ENCODE measurements around the gene ARHGAP15. TPM values are rescaled to one million over a fixed set of nuclear protein-coding genes. Genes with fewer than 3 reads are reported as not detected.

Gene ARHGAP15
- total RNA-seq, 2 donors from 2014 or later: 277 to 309 TPM

GRCh38 chr2:143729296-143729814 is 600.1 kb downstream of the ARHGAP15 start:
- no peaks in the 10 kb centered on the region for H3K27me3 Mint-ChIP-seq
- H3K36me3 Mint-ChIP-seq (ENCODE audit: low read depth): peaks cover 3% of the 10 kb centered on the region
- H3K4me3 Mint-ChIP-seq: peak overlapping the region; percentile 51
- peak overlapping the region; percentile 82 for H3K27ac Mint-ChIP-seq
- H3K4me1 Mint-ChIP-seq: peaks cover 47% of the 10 kb centered on the region
- no peaks in the 10 kb centered on the region for H3K9me3 ChIP-seq (ENCODE audit: control insufficient read depth, low read length, poor library complexity, severe bottlenecking)
- no peak for ATAC-seq
- no peak for DNase-seq

GRCh38 chr2:143730155-143730952 is 601.1 kb downstream of the ARHGAP15 start:
- peak overlapping the region; percentile 82 for H3K27ac Mint-ChIP-seq
- H3K27me3 Mint-ChIP-seq: no peaks in the 10 kb centered on the region
- no peak overlapping the region for H3K4me3 Mint-ChIP-seq
- DNase-seq: no peak
- H3K36me3 Mint-ChIP-seq (ENCODE audit: low read depth): peaks cover 3% of the 10 kb centered on the region
- peak; percentile 84 for ATAC-seq
- H3K9me3 ChIP-seq (ENCODE audit: control insufficient read depth, low read length, poor library complexity, severe bottlenecking): no peaks in the 10 kb centered on the region
- peaks cover 43% of the 10 kb centered on the region for H3K4me1 Mint-ChIP-seq

- ATAC-seq (peak; percentile 41), DNase-seq (no peak)
- Mint-ChIP-seq H3K4me1 (peaks cover 39% of the 10 kb centered on the region), H3K27me3 (no peaks in the 10 kb centered on the region), H3K4me3 (no peak overlapping the region), H3K27ac (peak overlapping the region; percentile 82), H3K36me3 (ENCODE audit: low read depth) (peaks cover 3% of the 10 kb centered on the region)
- H3K9me3 ChIP-seq (ENCODE audit: control insufficient read depth, low read length, poor library complexity, severe bottlenecking): no peaks in the 10 kb centered on the region
These were observed 601.7 kb downstream of the ARHGAP15 start for GRCh38 chr2:143730953-143731260.

GRCh38 chr2:143732076-143732475 is 602.9 kb downstream of the ARHGAP15 start:
- DNase-seq: no peak
- H3K9me3 ChIP-seq (ENCODE audit: control insufficient read depth, low read length, poor library complexity, severe bottlenecking): no peaks in the 10 kb centered on the region
- H3K27ac Mint-ChIP-seq: peak overlapping the region; percentile 82
- no peak for ATAC-seq
- H3K4me1 Mint-ChIP-seq: peaks cover 34% of the 10 kb centered on the region
- no peaks in the 10 kb centered on the region for H3K27me3 Mint-ChIP-seq
- H3K36me3 Mint-ChIP-seq (ENCODE audit: low read depth): peaks cover 3% of the 10 kb centered on the region
- H3K4me3 Mint-ChIP-seq: no peak overlapping the region

GRCh38 chr2:143732871-143733270 is 603.7 kb downstream of the ARHGAP15 start:
- no peak for DNase-seq
- ATAC-seq: no peak
- no peak overlapping the region for H3K4me3 Mint-ChIP-seq
- no peaks in the 10 kb centered on the region for H3K9me3 ChIP-seq (ENCODE audit: control insufficient read depth, low read length, poor library complexity, severe bottlenecking)
- no peak overlapping the region for H3K27ac Mint-ChIP-seq
- peaks cover 3% of the 10 kb centered on the region for H3K36me3 Mint-ChIP-seq (ENCODE audit: low read depth)
- H3K4me1 Mint-ChIP-seq: peaks cover 31% of the 10 kb centered on the region
- H3K27me3 Mint-ChIP-seq: no peaks in the 10 kb centered on the region

GRCh38 chr2:143734507-143734906 is 605.3 kb downstream of the ARHGAP15 start:
- ATAC-seq: no peak
- DNase-seq: no peak
- Mint-ChIP-seq H3K27me3 (no peaks in the 10 kb centered on the region), H3K4me1 (peaks cover 20% of the 10 kb centered on the region), H3K36me3 (ENCODE audit: low read depth) (peaks cover 5% of the 10 kb centered on the region), H3K27ac (no peak overlapping the region), H3K4me3 (no peak overlapping the region)
- no peaks in the 10 kb centered on the region for H3K9me3 ChIP-seq (ENCODE audit: control insufficient read depth, low read length, poor library complexity, severe bottlenecking)

- no peak for ATAC-seq
These were observed 607.7 kb downstream of the ARHGAP15 start for GRCh38 chr2:143736904-143737303.

GRCh38 chr2:143740431-143740830 is 611.2 kb downstream of the ARHGAP15 start:
- Mint-ChIP-seq H3K27ac (no peak overlapping the region), H3K4me3 (no peak overlapping the region), H3K4me1 (peaks cover 14% of the 10 kb centered on the region), H3K36me3 (ENCODE audit: low read depth) (peaks cover 10% of the 10 kb centered on the region), H3K27me3 (no peaks in the 10 kb centered on the region)
- H3K9me3 ChIP-seq (ENCODE audit: control insufficient read depth, low read length, poor library complexity, severe bottlenecking): no peaks in the 10 kb centered on the region
- DNase-seq (no peak), ATAC-seq (no peak)

More at GRCh38 chr2:143736904-143737303, 607.7 kb downstream of the ARHGAP15 start:
- H3K27me3 Mint-ChIP-seq: no peaks in the 10 kb centered on the region
- peaks cover 5% of the 10 kb centered on the region for H3K4me1 Mint-ChIP-seq
- H3K27ac Mint-ChIP-seq: no peak overlapping the region
- no peak overlapping the region for H3K4me3 Mint-ChIP-seq
- no peaks in the 10 kb centered on the region for H3K9me3 ChIP-seq (ENCODE audit: control insufficient read depth, low read length, poor library complexity, severe bottlenecking)
- peaks cover 3% of the 10 kb centered on the region for H3K36me3 Mint-ChIP-seq (ENCODE audit: low read depth)
- DNase-seq: no peak

GRCh38 chr2:143741205-143741604 is 612.0 kb downstream of the ARHGAP15 start:
- DNase-seq (no peak), ATAC-seq (no peak)
- Mint-ChIP-seq H3K4me3 (no peak overlapping the region), H3K27ac (peak overlapping the region; percentile 85), H3K27me3 (no peaks in the 10 kb centered on the region), H3K4me1 (peaks cover 16% of the 10 kb centered on the region), H3K36me3 (ENCODE audit: low read depth) (peaks cover 12% of the 10 kb centered on the region)
- no peaks in the 10 kb centered on the region for H3K9me3 ChIP-seq (ENCODE audit: control insufficient read depth, low read length, poor library complexity, severe bottlenecking)

- Mint-ChIP-seq H3K27ac (peak overlapping the region; percentile 85), H3K4me1 (peaks cover 16% of the 10 kb centered on the region), H3K36me3 (ENCODE audit: low read depth) (peaks cover 12% of the 10 kb centered on the region), H3K27me3 (no peaks in the 10 kb centered on the region), H3K4me3 (no peak overlapping the region)
- DNase-seq: no peak
- ATAC-seq: no peak
- no peaks in the 10 kb centered on the region for H3K9me3 ChIP-seq (ENCODE audit: control insufficient read depth, low read length, poor library complexity, severe bottlenecking)
These were observed 613.4 kb downstream of the ARHGAP15 start for GRCh38 chr2:143742581-143742980.

- Mint-ChIP-seq H3K4me3 (no peak overlapping the region), H3K4me1 (peaks cover 13% of the 10 kb centered on the region), H3K36me3 (ENCODE audit: low read depth) (peaks cover 9% of the 10 kb centered on the region), H3K27me3 (no peaks in the 10 kb centered on the region), H3K27ac (peak overlapping the region; percentile 4)
- no peak for DNase-seq
- H3K9me3 ChIP-seq (ENCODE audit: control insufficient read depth, low read length, poor library complexity, severe bottlenecking): no peaks in the 10 kb centered on the region
- ATAC-seq: no peak
These were observed 614.9 kb downstream of the ARHGAP15 start for GRCh38 chr2:143744114-143744513.

- DNase-seq: no peak
- no peaks in the 10 kb centered on the region for H3K9me3 ChIP-seq (ENCODE audit: control insufficient read depth, low read length, poor library complexity, severe bottlenecking)
- Mint-ChIP-seq H3K4me1 (peaks cover 16% of the 10 kb centered on the region), H3K27me3 (no peaks in the 10 kb centered on the region), H3K36me3 (ENCODE audit: low read depth) (peaks cover 9% of the 10 kb centered on the region), H3K27ac (peak overlapping the region; percentile 4), H3K4me3 (no peak overlapping the region)
- ATAC-seq: no peak
These were observed 615.8 kb downstream of the ARHGAP15 start for GRCh38 chr2:143745060-143745459.

- DNase-seq (no peak), ATAC-seq (no peak)
- H3K27ac Mint-ChIP-seq: no peak overlapping the region
- no peak overlapping the region for H3K4me3 Mint-ChIP-seq
- no peaks in the 10 kb centered on the region for H3K27me3 Mint-ChIP-seq
- no peaks in the 10 kb centered on the region for H3K9me3 ChIP-seq (ENCODE audit: control insufficient read depth, low read length, poor library complexity, severe bottlenecking)
- peaks cover 17% of the 10 kb centered on the region for H3K4me1 Mint-ChIP-seq
- H3K36me3 Mint-ChIP-seq (ENCODE audit: low read depth): peaks cover 2% of the 10 kb centered on the region
These were observed 625.5 kb downstream of the ARHGAP15 start for GRCh38 chr2:143754742-143755141.

Measured in T-helper 17 cell (primary cell).